Measurements from ENCODE around the gene RPS19.

GRCh38 chr19:41905273-41906002 is 45.4 kb downstream of the RPS19 start:
- TF ChIP-seq EZH2 (IDR thresholded peaks at IDR 0.05; ENCODE audit: low read length, unreplicated experiment) (no peak), EZH2phosphoT487 (IDR thresholded peaks at IDR 0.05; ENCODE audit: borderline replicate concordance, low read length) (no peak)
- TF ChIP-seq, protein P1, sequence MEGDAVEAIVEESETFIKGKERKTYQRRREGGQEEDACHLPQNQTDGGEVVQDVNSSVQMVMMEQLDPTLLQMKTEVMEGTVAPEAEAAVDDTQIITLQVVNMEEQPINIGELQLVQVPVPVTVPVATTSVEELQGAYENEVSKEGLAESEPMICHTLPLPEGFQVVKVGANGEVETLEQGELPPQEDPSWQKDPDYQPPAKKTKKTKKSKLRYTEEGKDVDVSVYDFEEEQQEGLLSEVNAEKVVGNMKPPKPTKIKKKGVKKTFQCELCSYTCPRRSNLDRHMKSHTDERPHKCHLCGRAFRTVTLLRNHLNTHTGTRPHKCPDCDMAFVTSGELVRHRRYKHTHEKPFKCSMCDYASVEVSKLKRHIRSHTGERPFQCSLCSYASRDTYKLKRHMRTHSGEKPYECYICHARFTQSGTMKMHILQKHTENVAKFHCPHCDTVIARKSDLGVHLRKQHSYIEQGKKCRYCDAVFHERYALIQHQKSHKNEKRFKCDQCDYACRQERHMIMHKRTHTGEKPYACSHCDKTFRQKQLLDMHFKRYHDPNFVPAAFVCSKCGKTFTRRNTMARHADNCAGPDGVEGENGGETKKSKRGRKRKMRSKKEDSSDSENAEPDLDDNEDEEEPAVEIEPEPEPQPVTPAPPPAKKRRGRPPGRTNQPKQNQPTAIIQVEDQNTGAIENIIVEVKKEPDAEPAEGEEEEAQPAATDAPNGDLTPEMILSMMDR (conservative IDR thresholded peaks at IDR 0.05; ENCODE audit: low read depth, low read length): no peak

Measured in PC-3 (cell line).